ACC112 (cell line): ENCODE data around the gene GNAS-AS1.
"Not testable (repeated sequence)": the region's sequence is repeated elsewhere in the genome, so short reads cannot be mapped to it uniquely, and the experiment has no call there.

Source experiments
- H2AFZ ChIP-seq: fragments of 200-600 bp; sonication (generic); one replicate; pipeline ENCODE4 v1.6.0; 2017; ENCODE audit warnings: antibody characterized with exemption, low read length; ENCODE audit not compliant: unreplicated experiment
- H3K27ac ChIP-seq: fragments of 200-600 bp; sonication (generic); 2 replicates; pipeline ENCODE4 v1.5.1; 2014; ENCODE audit warnings: low read depth, mild to moderate bottlenecking, antibody characterized with exemption, low read length, moderate library complexity
- H3K27me3 ChIP-seq: fragments of 200-600 bp; sonication (generic); 2 replicates; pipeline ENCODE4 v1.6.1; 2014; ENCODE audit warnings: mild to moderate bottlenecking, antibody characterized with exemption, low read length, moderate library complexity, mixed read lengths; ENCODE audit not compliant: insufficient read depth
- H3K36me3 ChIP-seq: fragments of 200-600 bp; sonication (generic); 2 replicates; pipeline ENCODE4 v1.6.1; 2016; ENCODE audit warnings: mild to moderate bottlenecking, antibody characterized with exemption, low read length, moderate library complexity, mixed read lengths; ENCODE audit not compliant: insufficient read depth
- H3K4me1 ChIP-seq: fragments of 200-600 bp; sonication (generic); one replicate; pipeline ENCODE4 v1.6.1; 2016; ENCODE audit warnings: low read length, mixed read lengths; ENCODE audit not compliant: insufficient read depth, unreplicated experiment, control insufficient read depth
- H3K4me3 ChIP-seq: fragments of 200-600 bp; sonication (generic); 2 replicates; pipeline ENCODE4 v1.5.1; 2014; ENCODE audit warnings: mild to moderate bottlenecking, low read depth, low read length
- H3K79me2 ChIP-seq: fragments of 200-600 bp; sonication (generic); one replicate; pipeline ENCODE4 v1.6.0; 2016; ENCODE audit warnings: low read length; ENCODE audit not compliant: control insufficient read depth, unreplicated experiment, insufficient read depth

Gene GNAS-AS1

DNA sequence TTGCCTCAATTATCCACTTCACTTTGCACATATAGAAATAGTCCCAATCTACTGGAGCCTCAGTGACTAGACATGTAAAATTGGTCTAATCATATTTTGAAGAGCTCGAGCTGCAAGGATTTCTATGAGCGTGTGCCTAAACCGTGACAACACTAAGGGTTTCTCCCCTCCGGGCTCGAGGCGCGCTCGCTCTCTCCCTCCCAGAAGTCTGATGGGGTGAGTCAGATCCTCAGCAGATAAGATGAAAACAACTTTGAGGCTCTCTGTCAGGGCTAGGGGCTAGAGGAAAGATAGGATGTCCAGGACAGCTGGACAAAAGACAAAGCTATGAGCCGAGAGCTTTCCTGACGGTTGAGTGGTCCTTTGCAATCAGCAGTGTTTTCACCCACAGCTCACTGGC lies 16.8 kb downstream of the GNAS-AS1 start:
- no peaks in the 10 kb centered on the region for H3K4me1 ChIP-seq
- no peak overlapping the region for H2AFZ ChIP-seq
- H3K4me3 ChIP-seq = no peak overlapping the region
- H3K79me2 ChIP-seq = no peaks in the 10 kb centered on the region
- no peaks in the 10 kb centered on the region for H3K36me3 ChIP-seq
- H3K27me3 ChIP-seq = peaks cover 44% of the 10 kb centered on the region
- H3K27ac ChIP-seq = no peak overlapping the region

DNA sequence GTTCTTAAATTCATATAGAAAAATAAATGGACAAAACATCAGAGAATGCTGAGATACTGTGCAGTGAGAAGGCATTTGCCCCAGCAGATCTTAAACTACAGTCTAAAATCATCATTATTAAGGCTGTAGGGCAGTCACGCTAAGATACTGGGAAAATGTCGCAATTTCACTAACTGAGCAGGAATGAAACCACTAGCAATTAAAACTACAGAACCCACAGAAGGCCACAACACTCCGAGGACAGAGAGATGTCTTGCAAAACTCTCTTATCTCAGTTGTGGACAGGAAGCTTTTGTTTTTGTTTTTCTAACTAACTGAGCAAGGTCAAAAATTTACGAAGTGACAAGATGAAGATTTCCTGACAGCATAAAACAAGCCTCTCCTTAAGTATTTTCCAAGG lies 18.2 kb downstream of the GNAS-AS1 start:
- no peak overlapping the region for H3K4me3 ChIP-seq
- peaks cover 42% of the 10 kb centered on the region for H3K27me3 ChIP-seq
- no peak overlapping the region for H2AFZ ChIP-seq
- no peaks in the 10 kb centered on the region for H3K79me2 ChIP-seq
- no peak overlapping the region for H3K27ac ChIP-seq
- H3K4me1 ChIP-seq = no peaks in the 10 kb centered on the region
- H3K36me3 ChIP-seq = no peaks in the 10 kb centered on the region

DNA sequence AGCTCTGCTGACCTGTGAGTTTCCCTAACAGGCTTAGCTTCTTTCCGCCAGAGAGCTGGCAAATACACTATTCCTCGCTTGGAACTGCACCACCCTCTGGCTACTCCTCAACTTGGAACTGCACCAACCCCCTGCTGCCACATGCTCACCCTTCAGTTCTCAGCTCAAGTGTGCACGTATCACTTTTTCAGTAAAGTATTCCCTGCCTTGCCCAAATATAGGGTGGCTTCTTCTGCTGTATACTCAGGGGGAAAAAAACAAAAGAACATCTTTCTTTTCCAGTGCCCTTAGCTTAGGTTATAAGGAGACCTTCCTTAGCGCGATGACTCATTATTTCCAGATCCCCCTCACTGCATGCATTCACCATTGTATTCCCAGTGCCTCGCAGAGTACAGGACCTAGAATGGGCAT lies 21.2 kb downstream of the GNAS-AS1 start:
- Histone ChIP-seq H3K27me3 (peaks cover 23% of the 10 kb centered on the region), H3K79me2 (no peaks in the 10 kb centered on the region), H3K36me3 (no peaks in the 10 kb centered on the region)

GRCh38 chr20:58828804-58829203 lies 21.9 kb downstream of the GNAS-AS1 start:
- H3K79me2 ChIP-seq, H3K4me3 ChIP-seq, H2AFZ ChIP-seq, H3K27ac ChIP-seq, H3K4me1 ChIP-seq, H3K36me3 ChIP-seq: not testable (repeated sequence)
- peaks cover 16% of the 10 kb centered on the region for H3K27me3 ChIP-seq

More for the DNA sequence above, 21.2 kb downstream of the GNAS-AS1 start:
- Histone ChIP-seq H3K4me3 (no peak overlapping the region), H2AFZ (no peak overlapping the region), H3K4me1 (no peaks in the 10 kb centered on the region), H3K27ac (no peak overlapping the region)

- no peaks in the 10 kb centered on the region for H3K4me1 ChIP-seq
- H3K27ac ChIP-seq = no peak overlapping the region
- H2AFZ ChIP-seq = no peak overlapping the region
- no peaks in the 10 kb centered on the region for H3K79me2 ChIP-seq
- no peaks in the 10 kb centered on the region for H3K36me3 ChIP-seq
- H3K27me3 ChIP-seq = peaks cover 9% of the 10 kb centered on the region
- no peak overlapping the region for H3K4me3 ChIP-seq
Observed at GRCh38 chr20:58828136-58828535, 22.6 kb downstream of the GNAS-AS1 start.

- no peaks in the 10 kb centered on the region for H3K4me1 ChIP-seq
- H2AFZ ChIP-seq = no peak overlapping the region
- H3K79me2 ChIP-seq = no peaks in the 10 kb centered on the region
- H3K27ac ChIP-seq = no peak overlapping the region
- no peaks in the 10 kb centered on the region for H3K36me3 ChIP-seq
- no peaks in the 10 kb centered on the region; the same call in 1 of the 2 replicates for H3K27me3 ChIP-seq
- H3K4me3 ChIP-seq = no peak overlapping the region
Observed at GRCh38 chr20:58826271-58826670, 24.4 kb downstream of the GNAS-AS1 start.

- Histone ChIP-seq H2AFZ (no peak overlapping the region), H3K27me3 (no peaks in the 10 kb centered on the region; the same call in 1 of the 2 replicates), H3K79me2 (no peaks in the 10 kb centered on the region), H3K4me3 (no peak overlapping the region), H3K36me3 (no peaks in the 10 kb centered on the region), H3K27ac (no peak overlapping the region), H3K4me1 (no peaks in the 10 kb centered on the region)
Observed at GRCh38 chr20:58825450-58825849, 25.3 kb downstream of the GNAS-AS1 start.

DNA sequence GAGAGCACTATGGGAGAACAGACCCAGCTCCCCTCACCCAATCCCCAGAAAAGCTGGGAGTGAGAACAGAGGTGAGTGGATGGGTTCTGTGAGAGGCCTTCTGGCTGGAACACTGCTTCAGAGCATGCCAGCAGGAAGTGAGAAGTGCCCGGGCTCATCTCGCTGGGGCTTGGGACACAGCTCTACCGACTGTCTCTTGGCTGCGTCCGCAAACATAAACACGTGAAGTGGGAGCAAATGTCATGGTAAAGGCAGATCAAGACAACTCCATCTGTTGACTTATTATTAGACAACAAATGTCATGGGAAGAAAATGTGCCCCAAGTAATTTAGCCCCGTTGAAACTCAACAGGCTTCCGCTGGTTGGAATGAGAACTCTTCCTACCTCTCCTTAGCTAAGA lies 25.9 kb downstream of the GNAS-AS1 start:
- H3K36me3 ChIP-seq = no peaks in the 10 kb centered on the region
- no peak overlapping the region for H3K27ac ChIP-seq
- no peak overlapping the region for H3K4me3 ChIP-seq
- no peaks in the 10 kb centered on the region; the same call in 1 of the 2 replicates for H3K27me3 ChIP-seq
- no peak overlapping the region for H2AFZ ChIP-seq
- no peaks in the 10 kb centered on the region for H3K79me2 ChIP-seq
- H3K4me1 ChIP-seq = no peaks in the 10 kb centered on the region

DNA sequence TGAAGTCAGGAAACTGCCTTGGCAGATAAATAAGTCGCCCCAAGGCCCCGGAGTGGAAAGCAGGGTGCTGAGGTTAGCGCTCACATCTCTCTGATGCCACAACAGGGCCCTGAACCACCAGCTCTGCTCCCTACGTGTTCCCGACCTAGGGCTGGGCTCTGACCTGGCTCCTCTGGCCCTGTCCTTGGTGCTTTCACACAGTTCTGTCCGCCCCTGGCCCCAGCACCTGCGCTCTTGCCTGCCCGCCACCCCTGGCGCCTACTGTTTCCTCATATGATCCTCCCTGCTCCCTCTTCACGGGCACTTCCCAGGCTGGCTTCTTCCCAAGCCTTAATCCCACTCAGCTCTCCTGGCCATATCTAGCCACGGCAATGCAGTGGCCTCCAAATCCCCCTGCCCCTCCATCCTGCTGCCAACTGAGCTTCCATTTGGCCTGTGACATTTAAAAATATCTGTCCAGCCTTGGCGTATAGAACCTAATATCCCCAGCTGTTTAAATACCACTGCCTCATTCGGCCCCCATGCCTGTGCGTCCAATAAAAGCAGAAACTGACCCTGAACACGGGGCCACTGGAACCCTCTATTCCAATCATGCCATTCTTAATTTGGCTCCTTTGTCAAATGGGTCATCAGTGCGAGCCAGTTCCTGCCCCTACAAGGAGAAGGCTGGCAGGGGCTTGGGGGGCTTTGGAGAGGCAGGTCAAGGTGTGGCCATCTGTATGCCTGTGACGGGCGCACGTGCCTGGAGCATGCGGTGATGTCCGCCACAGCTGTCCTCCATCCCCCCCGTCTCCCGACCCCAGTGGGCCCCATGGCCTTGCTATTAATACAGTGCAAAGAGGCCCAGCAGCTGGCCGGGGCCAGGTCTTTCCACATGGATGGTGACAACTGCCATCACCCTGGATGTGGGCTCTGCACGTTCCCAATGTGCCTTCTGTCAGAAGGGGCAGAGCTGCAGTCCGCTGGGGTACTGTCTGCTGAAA lies 27.7 kb downstream of the GNAS-AS1 start:
- no peak overlapping the region for H3K4me3 ChIP-seq
- H3K36me3 ChIP-seq = no peaks in the 10 kb centered on the region
- H3K4me1 ChIP-seq = no peaks in the 10 kb centered on the region
- H2AFZ ChIP-seq = no peak overlapping the region
- no peaks in the 10 kb centered on the region for H3K79me2 ChIP-seq
- H3K27ac ChIP-seq = no peak overlapping the region
- H3K27me3 ChIP-seq = no peaks in the 10 kb centered on the region

DNA sequence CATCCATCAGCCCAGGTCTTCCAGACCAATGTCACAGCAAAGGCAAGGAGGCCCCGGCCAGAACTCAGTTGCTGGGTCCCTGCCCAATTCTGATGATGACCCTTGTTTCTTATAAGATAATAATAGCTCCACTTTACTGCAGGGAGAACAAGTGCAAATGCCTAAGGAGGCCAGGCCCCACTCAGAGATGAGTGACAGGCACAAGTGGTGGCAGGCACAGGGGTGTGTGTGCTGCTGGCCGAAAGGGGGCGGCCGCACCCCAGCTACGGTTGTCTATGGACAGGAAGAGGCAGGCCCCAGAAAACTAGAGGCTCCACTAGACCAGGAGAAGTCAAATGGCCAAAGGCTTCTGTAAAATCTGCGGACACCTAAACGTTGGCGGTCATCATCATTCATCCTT lies 28.6 kb downstream of the GNAS-AS1 start:
- H3K4me1 ChIP-seq = no peaks in the 10 kb centered on the region
- H3K27ac ChIP-seq = no peak overlapping the region
- no peaks in the 10 kb centered on the region for H3K79me2 ChIP-seq
- no peak overlapping the region for H2AFZ ChIP-seq
- no peaks in the 10 kb centered on the region for H3K27me3 ChIP-seq
- no peaks in the 10 kb centered on the region for H3K36me3 ChIP-seq
- no peak overlapping the region for H3K4me3 ChIP-seq

DNA sequence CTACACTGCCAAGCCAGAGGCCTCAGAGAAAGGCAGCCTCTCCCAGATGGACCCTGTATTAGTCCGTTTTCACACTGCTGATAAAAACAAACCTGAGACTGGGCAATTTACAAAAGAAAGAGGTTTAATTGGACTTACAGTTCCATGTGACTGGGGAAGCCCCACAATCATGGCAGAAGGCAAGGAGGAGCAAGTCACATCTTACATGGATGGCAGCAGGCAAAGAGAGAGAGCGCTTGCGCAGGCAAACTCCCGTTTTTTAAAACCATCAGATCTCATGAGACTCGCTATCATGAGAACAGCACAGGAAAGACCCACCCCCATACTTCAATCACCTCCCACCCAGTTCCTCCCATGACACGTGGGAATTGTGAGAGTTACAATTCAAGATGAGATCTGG lies 30.2 kb downstream of the GNAS-AS1 start:
- H3K27ac ChIP-seq, H3K79me2 ChIP-seq, H3K36me3 ChIP-seq: not testable (repeated sequence)

More for the DNA sequence above, 30.2 kb downstream of the GNAS-AS1 start:
- not testable (repeated sequence) for H3K4me1 ChIP-seq, H3K4me3 ChIP-seq, H2AFZ ChIP-seq, H3K27me3 ChIP-seq
